ENCODE results near the gene CHAC1.
"Not testable (repeated sequence)": the region's sequence is repeated elsewhere in the genome, so short reads cannot be mapped to it uniquely, and the experiment has no call there.

The CHAC1 gene

GRCh38 chr15:40958723-40959122 is 5.5 kb downstream of the CHAC1 start:
- no peak for DNase-seq

GRCh38 chr15:40959331-40960141 is 6.3 kb downstream of the CHAC1 start:
- DNase-seq: no peak

GRCh38 chr15:40960151-40960885 is 7.0 kb downstream of the CHAC1 start:
- no peak for DNase-seq

- DNase-seq: no peak
Observed at GRCh38 chr15:40960925-40961324, 7.7 kb downstream of the CHAC1 start.

- not testable (repeated sequence) for DNase-seq
Observed at GRCh38 chr15:40961740-40962139, 8.5 kb downstream of the CHAC1 start.

- not testable (repeated sequence) for DNase-seq
Observed at GRCh38 chr15:40962317-40962716, 9.0 kb downstream of the CHAC1 start.

- no peak for DNase-seq
Observed at GRCh38 chr15:40963201-40963600, 9.9 kb downstream of the CHAC1 start.

- DNase-seq: no peak
Observed at GRCh38 chr15:40964006-40964405, 10.7 kb downstream of the CHAC1 start.

GRCh38 chr15:40964634-40965033 is 11.4 kb downstream of the CHAC1 start:
- DNase-seq: no peak

- no peak for DNase-seq
Observed at GRCh38 chr15:40968290-40969085, 15.2 kb downstream of the CHAC1 start.

- no peak for DNase-seq
Observed at GRCh38 chr15:40969363-40969762, 16.1 kb downstream of the CHAC1 start.

- no peak for DNase-seq
Observed at GRCh38 chr15:40974879-40975278, 21.6 kb downstream of the CHAC1 start.

GRCh38 chr15:40976819-40977218 is 23.5 kb downstream of the CHAC1 start:
- no peak for DNase-seq

- DNase-seq: no peak
Observed at GRCh38 chr15:40978141-40978540, 24.9 kb downstream of the CHAC1 start.

- no peak for DNase-seq
Observed at GRCh38 chr15:40978562-40978961, 25.3 kb downstream of the CHAC1 start.

GRCh38 chr15:40981186-40981585 is 27.9 kb downstream of the CHAC1 start:
- no peak for DNase-seq

GRCh38 chr15:40982855-40983254 is 29.6 kb downstream of the CHAC1 start:
- no peak for DNase-seq

GRCh38 chr15:40984406-40984805 is 31.1 kb downstream of the CHAC1 start:
- no peak for DNase-seq

GRCh38 chr15:40984964-40985363 is 31.7 kb downstream of the CHAC1 start:
- DNase-seq: no peak

- no peak for DNase-seq
Observed at GRCh38 chr15:40985541-40986330, 32.5 kb downstream of the CHAC1 start.

- DNase-seq: no peak
Observed at GRCh38 chr15:40986820-40987219, 33.5 kb downstream of the CHAC1 start.

- DNase-seq: no peak
Observed at GRCh38 chr15:40988156-40988555, 34.9 kb downstream of the CHAC1 start.

- DNase-seq: no peak
Observed at GRCh38 chr15:40990080-40990479, 36.8 kb downstream of the CHAC1 start.
